Measurements from ENCODE around the gene BRIP1. TPM values are rescaled to one million over a fixed set of nuclear protein-coding genes. Genes with fewer than 3 reads are reported as not detected.

BRIP1 gene
- total RNA-seq, result 3.0 TPM
- polyA plus RNA-seq, result 1 to 10 TPM in 3 of 4 donors, under 1 TPM in 1; 0.71 to 2.4 (median 1.2) TPM

DNA sequence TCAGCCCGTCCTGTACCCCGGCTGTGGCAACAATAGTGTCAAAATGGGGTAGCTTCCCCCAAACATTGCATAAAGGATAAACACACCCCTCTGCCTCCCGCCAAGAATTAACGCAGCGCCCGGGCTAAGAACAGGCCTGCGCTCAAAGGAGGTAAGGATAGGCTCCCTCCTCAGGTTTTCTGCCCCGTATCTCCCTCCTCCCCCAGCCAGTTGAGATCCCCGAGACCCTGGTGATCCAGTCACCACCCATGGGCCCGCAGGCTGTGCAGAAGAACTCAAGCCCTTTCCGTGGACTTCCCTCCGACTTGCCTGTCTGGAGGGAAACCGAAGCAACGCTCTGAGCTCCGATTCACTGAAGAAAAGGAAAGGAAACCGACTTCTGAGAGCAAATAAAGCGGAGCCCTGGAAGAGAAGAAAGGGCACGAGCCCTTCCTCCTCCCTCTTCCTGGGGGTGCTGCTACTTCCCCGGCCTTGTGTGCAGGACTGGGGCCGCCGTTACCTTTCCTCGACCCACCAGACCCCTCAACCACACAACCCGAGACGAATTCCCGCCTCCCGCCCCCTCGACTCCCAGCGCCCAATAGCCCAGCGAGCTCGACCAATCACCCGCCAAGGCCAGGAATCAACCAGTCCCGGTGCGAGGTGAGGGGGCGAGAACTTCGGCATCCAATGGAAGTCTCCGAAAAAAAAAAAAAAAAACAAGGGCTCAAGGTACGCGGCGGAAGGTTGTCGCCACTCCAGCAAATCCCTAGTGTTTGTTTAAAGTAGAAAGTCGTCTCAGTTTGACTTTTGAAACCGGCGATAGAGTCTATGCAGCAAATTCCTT lies at the start of gene BRIP1:
BRIP1 (minus strand) TSS at position 554 of the 826 bp plus-strand sequence. CDS start 1,989 bp downstream, outside the sequence.
- peak within 1 kb of the TSS; percentile 99 for H3K4me3 ChIP-seq (ENCODE audit: low read depth, low read length)
- no peaks in the 10 kb centered on the region for H3K9me3 ChIP-seq (ENCODE audit: control insufficient read depth in 2 of 2, low read length in 2 of 2)
- Mint-ChIP-seq H3K27ac (peak within 1 kb of the TSS; percentile 97), H3K4me3 (peak within 1 kb of the TSS; percentile 92 to 98 (median 96)), H3K9me3 (no peaks in the 10 kb centered on the region), H3K4me1 (peaks cover 19 to 40% (median 36%) of the 10 kb centered on the region in 4 donors), H3K27me3 (no peaks in the 10 kb centered on the region), H3K36me3 (peaks cover 4% of the 10 kb centered on the region)
- peak within 1 kb of the TSS; percentile 78 for H3K27ac ChIP-seq (ENCODE audit: insufficient read depth, low read length, poor library complexity, severe bottlenecking)
- H3K27me3 ChIP-seq (ENCODE audit: control insufficient read depth, insufficient read depth, low read length), result no peaks in the 10 kb centered on the region
- H3K4me1 ChIP-seq (ENCODE audit: control insufficient read depth, insufficient read depth, low read length, poor library complexity, severe bottlenecking), result peaks cover 18% of the 10 kb centered on the region
- ATAC-seq (ENCODE audit: low read depth in 2 of 2), result peak; percentile 98 to 99
- DNase-seq, result peak; percentile 87 to 96 (median 89)
- peaks cover 9% of the 10 kb centered on the region for H3K36me3 ChIP-seq (ENCODE audit: control insufficient read depth, insufficient read depth, low read length)

- Histone ChIP-seq H3K4me3 (ENCODE audit: low read depth, low read length) (no peak overlapping the region), H3K4me1 (ENCODE audit: control insufficient read depth, insufficient read depth, low read length, poor library complexity, severe bottlenecking) (no peaks in the 10 kb centered on the region), H3K36me3 (ENCODE audit: control insufficient read depth, insufficient read depth, low read length) (peaks cover 39% of the 10 kb centered on the region), H3K27me3 (ENCODE audit: control insufficient read depth, insufficient read depth, low read length) (no peaks in the 10 kb centered on the region), H3K27ac (ENCODE audit: insufficient read depth, low read length, poor library complexity, severe bottlenecking) (no peak overlapping the region), H3K9me3 (ENCODE audit: control insufficient read depth in 2 of 2, low read length in 2 of 2) (no peaks in the 10 kb centered on the region)
- Mint-ChIP-seq H3K9me3 (no peaks in the 10 kb centered on the region), H3K36me3 (peaks cover 31% of the 10 kb centered on the region), H3K27me3 (no peaks in the 10 kb centered on the region), H3K4me3 (no peak overlapping the region), H3K4me1 (peaks cover 0 to 6% (median 4%) of the 10 kb centered on the region in 4 donors), H3K27ac (no peak overlapping the region)
- DNase-seq (no peak), ATAC-seq (ENCODE audit: low read depth in 2 of 2) (no peak)
Measured at GRCh38 chr17:61908292-61909037, 45.1 kb upstream of the BRIP1 start.

DNA sequence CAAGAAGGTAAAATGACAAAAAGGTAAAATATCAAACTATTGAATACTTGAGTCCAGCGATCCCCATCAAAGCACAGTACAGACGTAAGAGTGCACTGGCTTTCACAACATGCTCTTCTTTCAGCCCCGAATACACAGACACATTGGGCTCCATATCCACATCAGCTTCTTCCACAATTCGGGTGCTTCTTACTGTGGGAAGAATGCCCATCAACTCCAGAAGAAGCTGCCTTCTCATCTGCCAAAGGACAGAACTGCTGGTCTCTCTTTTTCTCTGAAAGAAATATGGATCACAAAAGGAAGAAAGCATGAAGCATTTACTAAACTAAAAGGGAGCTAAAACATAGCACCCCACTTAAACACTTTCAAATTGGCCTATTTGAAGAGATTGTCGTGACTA lies 44.0 kb upstream of the BRIP1 start:
- Histone ChIP-seq H3K36me3 (ENCODE audit: control insufficient read depth, insufficient read depth, low read length) (peaks cover 44% of the 10 kb centered on the region), H3K27me3 (ENCODE audit: control insufficient read depth, insufficient read depth, low read length) (no peaks in the 10 kb centered on the region), H3K4me1 (ENCODE audit: control insufficient read depth, insufficient read depth, low read length, poor library complexity, severe bottlenecking) (no peaks in the 10 kb centered on the region), H3K4me3 (ENCODE audit: low read depth, low read length) (no peak overlapping the region), H3K27ac (ENCODE audit: insufficient read depth, low read length, poor library complexity, severe bottlenecking) (no peak overlapping the region), H3K9me3 (ENCODE audit: control insufficient read depth in 2 of 2, low read length in 2 of 2) (no peaks in the 10 kb centered on the region)
- DNase-seq (no peak), ATAC-seq (ENCODE audit: low read depth in 2 of 2) (no peak)
- Mint-ChIP-seq H3K27me3 (no peaks in the 10 kb centered on the region), H3K36me3 (peaks cover 37% of the 10 kb centered on the region), H3K9me3 (no peaks in the 10 kb centered on the region), H3K27ac (peak overlapping the region in 1 of 3 donors; percentile 16), H3K4me1 (peaks cover 0 to 10% (median 6%) of the 10 kb centered on the region in 4 donors), H3K4me3 (no peak overlapping the region)

GRCh38 chr17:61904094-61904710 lies 40.9 kb upstream of the BRIP1 start:
- H3K4me1 Mint-ChIP-seq, result peaks cover 2 to 10% (median 6%) of the 10 kb centered on the region in 4 donors
- H3K4me3 Mint-ChIP-seq, result peak overlapping the region; percentile 39 to 89 (median 70)
- H3K27me3 Mint-ChIP-seq, result no peaks in the 10 kb centered on the region
- Histone ChIP-seq H3K9me3 (ENCODE audit: control insufficient read depth in 2 of 2, low read length in 2 of 2) (no peaks in the 10 kb centered on the region), H3K27me3 (ENCODE audit: control insufficient read depth, insufficient read depth, low read length) (no peaks in the 10 kb centered on the region), H3K27ac (ENCODE audit: insufficient read depth, low read length, poor library complexity, severe bottlenecking) (peak overlapping the region; percentile 76), H3K4me1 (ENCODE audit: control insufficient read depth, insufficient read depth, low read length, poor library complexity, severe bottlenecking) (no peaks in the 10 kb centered on the region), H3K36me3 (ENCODE audit: control insufficient read depth, insufficient read depth, low read length) (peaks cover 25% of the 10 kb centered on the region), H3K4me3 (ENCODE audit: low read depth, low read length) (peak overlapping the region; percentile 85)
- ATAC-seq (ENCODE audit: low read depth in 2 of 2), result peak; percentile 82 to 89
- DNase-seq, result peak; percentile 7 to 75 (median 51)
- H3K36me3 Mint-ChIP-seq, result peaks cover 34% of the 10 kb centered on the region
- H3K9me3 Mint-ChIP-seq, result no peaks in the 10 kb centered on the region
- H3K27ac Mint-ChIP-seq, result peak overlapping the region; percentile 72 to 89 (median 77)

DNA sequence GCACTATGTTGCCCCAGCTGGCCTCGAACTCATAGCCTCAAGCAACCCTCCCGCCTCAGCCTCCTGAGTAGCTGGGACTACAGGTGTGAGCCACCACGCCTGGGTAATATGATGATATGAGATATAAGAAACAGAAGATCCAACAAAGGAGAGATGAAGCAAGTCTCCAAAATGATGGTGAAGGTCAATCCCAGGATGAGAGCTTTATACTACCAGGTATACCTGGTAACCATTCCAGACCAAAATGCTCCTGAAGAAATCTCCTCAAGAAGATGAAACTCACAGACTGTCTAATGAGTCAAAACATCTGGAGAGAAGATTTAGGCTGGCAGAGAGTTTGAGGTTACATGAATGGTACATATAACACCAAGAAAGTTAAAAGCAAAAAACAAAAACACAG lies 39.9 kb upstream of the BRIP1 start:
- peak overlapping the region in 3 of 4 donors; percentile 16 to 81 (median 65) for H3K4me3 Mint-ChIP-seq
- Histone ChIP-seq H3K9me3 (ENCODE audit: control insufficient read depth in 2 of 2, low read length in 2 of 2) (no peaks in the 10 kb centered on the region), H3K36me3 (ENCODE audit: control insufficient read depth, insufficient read depth, low read length) (peaks cover 23% of the 10 kb centered on the region), H3K4me3 (ENCODE audit: low read depth, low read length) (no peak overlapping the region), H3K27ac (ENCODE audit: insufficient read depth, low read length, poor library complexity, severe bottlenecking) (peak overlapping the region; percentile 76), H3K4me1 (ENCODE audit: control insufficient read depth, insufficient read depth, low read length, poor library complexity, severe bottlenecking) (no peaks in the 10 kb centered on the region), H3K27me3 (ENCODE audit: control insufficient read depth, insufficient read depth, low read length) (no peaks in the 10 kb centered on the region)
- ATAC-seq (ENCODE audit: low read depth in 2 of 2) (no peak), DNase-seq (no peak)
- H3K27ac Mint-ChIP-seq, result peak overlapping the region in 2 of 3 donors; percentile 77 to 89
- H3K36me3 Mint-ChIP-seq, result peaks cover 34% of the 10 kb centered on the region
- H3K4me1 Mint-ChIP-seq, result peaks cover 2 to 10% (median 6%) of the 10 kb centered on the region in 4 donors
- no peaks in the 10 kb centered on the region for H3K9me3 Mint-ChIP-seq
- H3K27me3 Mint-ChIP-seq, result no peaks in the 10 kb centered on the region

GRCh38 chr17:61897548-61898180 lies 34.3 kb upstream of the BRIP1 start:
- Mint-ChIP-seq H3K36me3 (peaks cover 22% of the 10 kb centered on the region), H3K4me3 (no peak overlapping the region), H3K4me1 (peaks cover 0 to 6% (median 4%) of the 10 kb centered on the region in 4 donors), H3K27ac (peak overlapping the region in 1 of 3 donors; percentile 67), H3K9me3 (no peaks in the 10 kb centered on the region), H3K27me3 (no peaks in the 10 kb centered on the region)
- ATAC-seq (ENCODE audit: low read depth in 2 of 2), result no peak
- H3K36me3 ChIP-seq (ENCODE audit: control insufficient read depth, insufficient read depth, low read length), result peaks cover 22% of the 10 kb centered on the region
- no peaks in the 10 kb centered on the region for H3K27me3 ChIP-seq (ENCODE audit: control insufficient read depth, insufficient read depth, low read length)
- H3K4me3 ChIP-seq (ENCODE audit: low read depth, low read length), result no peak overlapping the region
- no peaks in the 10 kb centered on the region for H3K9me3 ChIP-seq (ENCODE audit: control insufficient read depth in 2 of 2, low read length in 2 of 2)
- no peak overlapping the region for H3K27ac ChIP-seq (ENCODE audit: insufficient read depth, low read length, poor library complexity, severe bottlenecking)
- no peak for DNase-seq
- no peaks in the 10 kb centered on the region for H3K4me1 ChIP-seq (ENCODE audit: control insufficient read depth, insufficient read depth, low read length, poor library complexity, severe bottlenecking)

- H3K9me3 ChIP-seq (ENCODE audit: control insufficient read depth in 2 of 2, low read length in 2 of 2), result no peaks in the 10 kb centered on the region
- H3K27ac ChIP-seq (ENCODE audit: insufficient read depth, low read length, poor library complexity, severe bottlenecking), result no peak overlapping the region
- no peak for DNase-seq
- no peaks in the 10 kb centered on the region for H3K9me3 Mint-ChIP-seq
- peaks cover 20% of the 10 kb centered on the region for H3K36me3 ChIP-seq (ENCODE audit: control insufficient read depth, insufficient read depth, low read length)
- no peaks in the 10 kb centered on the region for H3K27me3 ChIP-seq (ENCODE audit: control insufficient read depth, insufficient read depth, low read length)
- no peak overlapping the region for H3K4me3 Mint-ChIP-seq
- H3K4me1 Mint-ChIP-seq, result peaks cover 0 to 6% (median 3%) of the 10 kb centered on the region in 4 donors
- H3K36me3 Mint-ChIP-seq, result peaks cover 26% of the 10 kb centered on the region
- H3K4me1 ChIP-seq (ENCODE audit: control insufficient read depth, insufficient read depth, low read length, poor library complexity, severe bottlenecking), result no peaks in the 10 kb centered on the region
- no peak for ATAC-seq (ENCODE audit: low read depth in 2 of 2)
- H3K27me3 Mint-ChIP-seq, result no peaks in the 10 kb centered on the region
- no peak overlapping the region for H3K27ac Mint-ChIP-seq
- H3K4me3 ChIP-seq (ENCODE audit: low read depth, low read length), result no peak overlapping the region
Measured at GRCh38 chr17:61895391-61895790, 32.1 kb upstream of the BRIP1 start.
